Adipose tissue (tissue), 3 donors: Measurements from ENCODE around the gene FBXL17. TPM values are rescaled to one million over a fixed set of nuclear protein-coding genes. Genes with fewer than 3 reads are reported as not detected.

Source experiments
- H3K27ac ChIP-seq: one replicate; pipeline ENCODE4 v1.5.1; 2013; ENCODE audit warnings: low read depth, low read length
- WGBS, 3 donors: extraction: QIAGEN DNeasy Blood & Tissue Kit; methylation state at CpG; one replicate each; pipeline ENCODE4 v1.1.7; 2013; 5-methylcytosine and 5-hydroxymethylcytosine counted together
- polyA plus RNA-seq, 3 donors: library from polyadenylated mRNA; stranded (reverse); fragments of 200-250 nt; gene quantifications; one replicate each; pipeline ENCODE4 v1.2.3, GENCODE V29; 2013
- donor health status: healthy with polysubstance abuse.
- donor health status: Bipolar disorder and iron deficiency.
- donor health status: healthy.

FBXL17 gene
- polyA plus RNA-seq, 3 donors: 4.1 to 11.2 (median 10.1) TPM

GRCh38 chr5:108379722-108380530 is 2.0 kb downstream of the FBXL17 start:
- 4 to 14% (median 11%) methylated on average over 8 of the region's 8 CpGs for WGBS, 3 donors
- no peak overlapping the region for H3K27ac ChIP-seq

- H3K27ac ChIP-seq: no peak overlapping the region
- WGBS, 3 donors: 95 to 97% (median 96%) methylated on average over 1 of the region's 1 CpG
These were observed 6.1 kb downstream of the FBXL17 start for GRCh38 chr5:108375768-108376167.

- H3K27ac ChIP-seq: no peak overlapping the region
These were observed 8.5 kb downstream of the FBXL17 start for GRCh38 chr5:108373426-108373825.

- no peak overlapping the region for H3K27ac ChIP-seq
- WGBS, 3 donors: 97 to 99% (median 98%) methylated on average over 2 of the region's 2 CpGs
These were observed 9.5 kb downstream of the FBXL17 start for GRCh38 chr5:108372369-108372768.

- H3K27ac ChIP-seq: no peak overlapping the region
- 75 to 93% (median 92%) methylated on average over 2 of the region's 2 CpGs for WGBS, 3 donors
These were observed 10.6 kb downstream of the FBXL17 start for GRCh38 chr5:108371263-108371662.

- no peak overlapping the region for H3K27ac ChIP-seq
- 86 to 96% (median 96%) methylated on average over 4 of the region's 4 CpGs for WGBS, 3 donors
These were observed 12.7 kb downstream of the FBXL17 start for GRCh38 chr5:108369167-108369566.

- no peak overlapping the region for H3K27ac ChIP-seq
- WGBS, 3 donors: 74 to 93% (median 90%) methylated on average over 8 of the region's 8 CpGs
These were observed 14.1 kb downstream of the FBXL17 start for GRCh38 chr5:108367679-108368334.

GRCh38 chr5:108366500-108366899 is 15.4 kb downstream of the FBXL17 start:
- WGBS, 3 donors: 74 to 91% (median 79%) methylated on average over 2 of the region's 2 CpGs
- no peak overlapping the region for H3K27ac ChIP-seq

GRCh38 chr5:108361771-108362170 is 20.1 kb downstream of the FBXL17 start:
- no peak overlapping the region for H3K27ac ChIP-seq
- 79 to 86% (median 84%) methylated on average over 2 of the region's 2 CpGs for WGBS, 3 donors

GRCh38 chr5:108361239-108361638 is 20.7 kb downstream of the FBXL17 start:
- H3K27ac ChIP-seq: no peak overlapping the region
- 84 to 96% (median 94%) methylated on average over 3 of the region's 3 CpGs for WGBS, 3 donors

GRCh38 chr5:108360280-108360679 is 21.6 kb downstream of the FBXL17 start:
- H3K27ac ChIP-seq: no peak overlapping the region
- 94 to 96% (median 95%) methylated on average over 4 of the region's 4 CpGs for WGBS, 3 donors

- H3K27ac ChIP-seq: no peak overlapping the region
- WGBS, 3 donors: 96 to 97% (median 97%) methylated on average over 1 of the region's 1 CpG
These were observed 25.6 kb downstream of the FBXL17 start for GRCh38 chr5:108356286-108356685.

GRCh38 chr5:108353087-108353486 is 28.8 kb downstream of the FBXL17 start:
- no peak overlapping the region for H3K27ac ChIP-seq
- WGBS, 3 donors: 97 to 98% (median 98%) methylated on average over 3 of the region's 3 CpGs

GRCh38 chr5:108345541-108346171 is 36.2 kb downstream of the FBXL17 start:
- H3K27ac ChIP-seq: no peak overlapping the region
- 87 to 96% (median 93%) methylated on average over 2 of the region's 2 CpGs for WGBS, 3 donors

- H3K27ac ChIP-seq: no peak overlapping the region
- 74 to 94% (median 85%) methylated on average over 5 of the region's 5 CpGs for WGBS, 3 donors
These were observed 37.6 kb downstream of the FBXL17 start for GRCh38 chr5:108344103-108344822.

GRCh38 chr5:108341866-108342265 is 40.0 kb downstream of the FBXL17 start:
- H3K27ac ChIP-seq: no peak overlapping the region
- 91 to 100% (median 94%) methylated on average over 1 of the region's 1 CpG for WGBS, 3 donors

GRCh38 chr5:108340131-108340530 is 41.8 kb downstream of the FBXL17 start:
- WGBS, 3 donors: 85 to 94% (median 94%) methylated on average over 8 of the region's 8 CpGs
- H3K27ac ChIP-seq: no peak overlapping the region

- 33 to 91% (median 86%) methylated on average over 1 of the region's 1 CpG for WGBS, 3 donors
- no peak overlapping the region for H3K27ac ChIP-seq
These were observed 42.7 kb downstream of the FBXL17 start for GRCh38 chr5:108339220-108339619.

GRCh38 chr5:108334225-108334624 is 47.7 kb downstream of the FBXL17 start:
- WGBS, 3 donors: 97 to 100% (median 98%) methylated on average over 2 of the region's 2 CpGs
- no peak overlapping the region for H3K27ac ChIP-seq
